Mesenchymal stem cell (in vitro differentiated cells and primary cell): ENCODE measurements around the gene AKR1C8.
"Not testable (repeated sequence)": the region's sequence is repeated elsewhere in the genome, so short reads cannot be mapped to it uniquely, and the experiment has no call there.

Source experiments
- DNase-seq: peaks from one replicate; pipeline ENCODE4 v3.0.0-alpha.2; 2013
- H2AFZ ChIP-seq: one replicate; pipeline ENCODE4 v1.6.1; 2013; ENCODE audit warnings: low read depth, mild to moderate bottlenecking, control low read depth, inconsistent platforms, low read length, moderate library complexity
- H2AK5ac ChIP-seq: 2 replicates; pipeline ENCODE4 v1.6.1; 2013; ENCODE audit warnings: low read length, moderate library complexity, mild to moderate bottlenecking, inconsistent platforms; ENCODE audit not compliant: severe bottlenecking
- H2BK120ac ChIP-seq: one replicate; pipeline ENCODE4 v1.6.1; 2013; ENCODE audit warnings: low read depth, mild to moderate bottlenecking, inconsistent platforms, low read length, moderate library complexity
- H2BK12ac ChIP-seq, 2 experiments: one replicate each; pipeline ENCODE4 v1.6.1; 2013; ENCODE audit warnings: inconsistent platforms in 2 of 2, low read length in 2 of 2, mild to moderate bottlenecking in 2 of 2, moderate library complexity in 2 of 2, control low read depth in 1 of 2
- H2BK15ac ChIP-seq: one replicate; pipeline ENCODE4 v1.6.1; 2013; ENCODE audit warnings: mild to moderate bottlenecking, low read depth, inconsistent platforms; ENCODE audit not compliant: poor library complexity, severe bottlenecking
- H2BK5ac ChIP-seq: 2 replicates; pipeline ENCODE4 v1.6.1; 2013; ENCODE audit warnings: low read depth, mild to moderate bottlenecking, low read length, control low read depth, inconsistent platforms; ENCODE audit not compliant: poor library complexity, severe bottlenecking
- H3K14ac ChIP-seq, 2 experiments: one replicate each; pipeline ENCODE4 v1.6.1; 2013; ENCODE audit warnings: inconsistent platforms in 2 of 2, low read length in 2 of 2, control low read depth in 1 of 2, mild to moderate bottlenecking in 1 of 2, moderate library complexity in 1 of 2
- H3K18ac ChIP-seq, 2 experiments: one replicate each; pipeline ENCODE4 v1.6.1; 2013; ENCODE audit warnings: inconsistent platforms in 2 of 2, low read length in 2 of 2, control low read depth in 1 of 2, low read depth in 1 of 2, mild to moderate bottlenecking in 1 of 2
- H3K23ac ChIP-seq, 2 experiments: one replicate each; pipeline ENCODE4 v1.6.1; 2013; ENCODE audit warnings: inconsistent platforms in 2 of 2, low read length in 2 of 2, mild to moderate bottlenecking in 2 of 2, moderate library complexity in 2 of 2, control low read depth in 1 of 2
- H3K27ac ChIP-seq: 2 replicates; pipeline ENCODE4 v1.5.1; 2013; ENCODE audit warnings: mild to moderate bottlenecking, moderate library complexity, low read length, control low read depth, inconsistent platforms; ENCODE audit not compliant: poor library complexity, severe bottlenecking
- H3K27me3 ChIP-seq, 2 experiments: 2 replicates each; pipeline versions ENCODE4 v1.6.1 to v1.7.0; 2013; ENCODE audit warnings: low read length in 2 of 2, mild to moderate bottlenecking in 2 of 2, moderate library complexity in 2 of 2, control low read depth in 1 of 2, inconsistent platforms in 1 of 2; ENCODE audit not compliant: control insufficient read depth in 1 of 2, insufficient read depth in 1 of 2
- H3K36me3 ChIP-seq, 2 experiments: 2 replicates each; pipeline versions ENCODE4 v1.6.1 to v1.7.0; 2013; ENCODE audit warnings: low read length in 2 of 2, control low read depth in 1 of 2, inconsistent platforms in 1 of 2, low read depth in 1 of 2, mild to moderate bottlenecking in 1 of 2; ENCODE audit not compliant: insufficient read depth in 2 of 2, control insufficient read depth in 1 of 2
- H3K4ac ChIP-seq, 2 experiments: one replicate each; pipeline ENCODE4 v1.6.1; 2013; ENCODE audit warnings: inconsistent platforms in 2 of 2, low read length in 2 of 2, mild to moderate bottlenecking in 2 of 2, moderate library complexity in 2 of 2, control low read depth in 1 of 2, low read depth in 1 of 2
- H3K4me1 ChIP-seq: 2 replicates; pipeline ENCODE4 v1.6.1; 2013; ENCODE audit warnings: low read depth, low read length, control low read depth; ENCODE audit not compliant: control insufficient read depth, insufficient read depth
- H3K4me2 ChIP-seq: 2 replicates; pipeline ENCODE4 v1.6.1; 2013; ENCODE audit warnings: low read length, mild to moderate bottlenecking, inconsistent platforms; ENCODE audit not compliant: poor library complexity, severe bottlenecking
- H3K4me3 ChIP-seq, 2 experiments: 2 replicates each; pipeline versions ENCODE4 v1.5.1 to v1.7.0; 2013; ENCODE audit warnings: low read length in 2 of 2, mild to moderate bottlenecking in 2 of 2, control low read depth in 1 of 2, low read depth in 1 of 2; ENCODE audit not compliant: insufficient read depth in 1 of 2
- H3K79me1 ChIP-seq: replicated peaks from 2 replicates; pipeline ENCODE4 v1.6.1; 2013; ENCODE audit warnings: mild to moderate bottlenecking, control low read depth, low read length, inconsistent platforms; ENCODE audit not compliant: poor library complexity, severe bottlenecking
- H3K9ac ChIP-seq: 2 replicates; pipeline ENCODE4 v1.7.0; 2013; ENCODE audit warnings: mild to moderate bottlenecking, low read length, moderate library complexity
- H3K9me3 ChIP-seq: 2 replicates; pipeline ENCODE4 v1.7.0; 2013; ENCODE audit warnings: mild to moderate bottlenecking, low read length; ENCODE audit not compliant: control insufficient read depth
- H4K8ac ChIP-seq: one replicate; pipeline ENCODE4 v1.6.1; 2013; ENCODE audit warnings: inconsistent platforms, mild to moderate bottlenecking, low read length, moderate library complexity
- H4K91ac ChIP-seq: one replicate; pipeline ENCODE4 v1.6.1; 2013; ENCODE audit warnings: mild to moderate bottlenecking, low read length, inconsistent platforms
- WGBS: methylation state at CpG from one replicate; pipeline ENCODE4 v1.1.7; 2013; ENCODE audit warnings: mixed read lengths; 5-methylcytosine and 5-hydroxymethylcytosine counted together

Gene AKR1C8

GRCh38 chr10:5175581-5175980 is 9.4 kb downstream of the AKR1C8 start:
- H3K23ac ChIP-seq, H4K8ac ChIP-seq, H2BK5ac ChIP-seq, H2BK120ac ChIP-seq, H3K27ac ChIP-seq, H2AK5ac ChIP-seq, H3K4me1 ChIP-seq, H4K91ac ChIP-seq, H3K4me2 ChIP-seq, H3K79me1 ChIP-seq, H2AFZ ChIP-seq, H3K14ac ChIP-seq, H2BK15ac ChIP-seq, DNase-seq, H3K27me3 ChIP-seq, H3K36me3 ChIP-seq, H3K4me3 ChIP-seq, H3K18ac ChIP-seq, H3K9ac ChIP-seq, H3K4ac ChIP-seq, H3K9me3 ChIP-seq, H2BK12ac ChIP-seq: not testable (repeated sequence)
- 65% methylated on average over 2 of the region's 3 CpGs for WGBS

GRCh38 chr10:5168897-5169420 is 16.0 kb downstream of the AKR1C8 start:
- WGBS, result 43% methylated on average over 5 of the region's 5 CpGs
- H3K79me1 ChIP-seq, result no peaks in the 10 kb centered on the region
- no peaks in the 10 kb centered on the region for H3K27me3 ChIP-seq
- no peak for DNase-seq
- H2BK15ac ChIP-seq, result no peak overlapping the region
- H2AK5ac ChIP-seq, result no peak overlapping the region
- no peak overlapping the region for H2BK12ac ChIP-seq
- no peak overlapping the region for H3K4me3 ChIP-seq
- H2AFZ ChIP-seq, result no peak overlapping the region
- no peak overlapping the region for H3K27ac ChIP-seq
- no peak overlapping the region for H4K8ac ChIP-seq
- no peak overlapping the region for H3K4me2 ChIP-seq
- no peak overlapping the region for H3K23ac ChIP-seq
- no peak overlapping the region for H3K18ac ChIP-seq
- no peak overlapping the region for H2BK5ac ChIP-seq
- H2BK120ac ChIP-seq, result no peak overlapping the region
- no peak overlapping the region for H3K9ac ChIP-seq
- H3K4ac ChIP-seq, result no peak overlapping the region
- H3K9me3 ChIP-seq, result peaks cover 31% of the 10 kb centered on the region
- no peak overlapping the region for H4K91ac ChIP-seq
- H3K36me3 ChIP-seq, result no peaks in the 10 kb centered on the region
- no peaks in the 10 kb centered on the region for H3K4me1 ChIP-seq
- no peak overlapping the region for H3K14ac ChIP-seq

- Histone ChIP-seq H2BK15ac (no peak overlapping the region), H3K4me1 (no peaks in the 10 kb centered on the region), H2AK5ac (no peak overlapping the region), H3K23ac (no peak overlapping the region), H2AFZ (no peak overlapping the region), H3K27me3 (no peaks in the 10 kb centered on the region), H3K79me1 (no peaks in the 10 kb centered on the region), H3K36me3 (no peaks in the 10 kb centered on the region), H4K91ac (no peak overlapping the region), H3K14ac (no peak overlapping the region), H4K8ac (no peak overlapping the region), H3K27ac (no peak overlapping the region), H3K9ac (no peak overlapping the region), H3K4me2 (no peak overlapping the region), H2BK12ac (no peak overlapping the region), H3K4me3 (no peak overlapping the region), H3K4ac (no peak overlapping the region), H2BK5ac (no peak overlapping the region), H2BK120ac (no peak overlapping the region), H3K18ac (no peak overlapping the region), H3K9me3 (peaks cover 58% of the 10 kb centered on the region)
- WGBS, result 40% methylated on average over 1 of the region's 1 CpG
- DNase-seq, result peak; percentile 5
These were observed 19.2 kb downstream of the AKR1C8 start for GRCh38 chr10:5165738-5166137.

GRCh38 chr10:5163487-5163886 is 21.5 kb downstream of the AKR1C8 start:
- H3K4me3 ChIP-seq, result no peak overlapping the region
- DNase-seq, result no peak
- no peak overlapping the region for H2BK12ac ChIP-seq
- H2BK120ac ChIP-seq, result no peak overlapping the region
- H3K27me3 ChIP-seq, result no peaks in the 10 kb centered on the region
- no peak overlapping the region for H2BK15ac ChIP-seq
- H3K9me3 ChIP-seq, result peaks cover 56% of the 10 kb centered on the region
- H4K8ac ChIP-seq, result no peak overlapping the region
- no peak overlapping the region for H4K91ac ChIP-seq
- H2AFZ ChIP-seq, result no peak overlapping the region
- H3K36me3 ChIP-seq, result no peaks in the 10 kb centered on the region
- no peak overlapping the region for H3K9ac ChIP-seq
- no peak overlapping the region for H3K27ac ChIP-seq
- no peaks in the 10 kb centered on the region for H3K79me1 ChIP-seq
- no peaks in the 10 kb centered on the region for H3K4me1 ChIP-seq
- no peak overlapping the region for H2BK5ac ChIP-seq
- no peak overlapping the region for H3K4ac ChIP-seq
- no peak overlapping the region for H3K18ac ChIP-seq
- H3K4me2 ChIP-seq, result no peak overlapping the region
- H2AK5ac ChIP-seq, result no peak overlapping the region
- H3K23ac ChIP-seq, result no peak overlapping the region
- H3K14ac ChIP-seq, result no peak overlapping the region
- 37% methylated on average over 2 of the region's 2 CpGs for WGBS
